Superior temporal gyrus (tissue), 1 donor: ENCODE data around the gene ACO2.

ENCODE experiments used
- DNase-seq: peaks from one replicate; pipeline ENCODE4 v3.0.0-alpha.2; 2016; ENCODE audit errors: extremely low spot score

ACO2 gene

DNA sequence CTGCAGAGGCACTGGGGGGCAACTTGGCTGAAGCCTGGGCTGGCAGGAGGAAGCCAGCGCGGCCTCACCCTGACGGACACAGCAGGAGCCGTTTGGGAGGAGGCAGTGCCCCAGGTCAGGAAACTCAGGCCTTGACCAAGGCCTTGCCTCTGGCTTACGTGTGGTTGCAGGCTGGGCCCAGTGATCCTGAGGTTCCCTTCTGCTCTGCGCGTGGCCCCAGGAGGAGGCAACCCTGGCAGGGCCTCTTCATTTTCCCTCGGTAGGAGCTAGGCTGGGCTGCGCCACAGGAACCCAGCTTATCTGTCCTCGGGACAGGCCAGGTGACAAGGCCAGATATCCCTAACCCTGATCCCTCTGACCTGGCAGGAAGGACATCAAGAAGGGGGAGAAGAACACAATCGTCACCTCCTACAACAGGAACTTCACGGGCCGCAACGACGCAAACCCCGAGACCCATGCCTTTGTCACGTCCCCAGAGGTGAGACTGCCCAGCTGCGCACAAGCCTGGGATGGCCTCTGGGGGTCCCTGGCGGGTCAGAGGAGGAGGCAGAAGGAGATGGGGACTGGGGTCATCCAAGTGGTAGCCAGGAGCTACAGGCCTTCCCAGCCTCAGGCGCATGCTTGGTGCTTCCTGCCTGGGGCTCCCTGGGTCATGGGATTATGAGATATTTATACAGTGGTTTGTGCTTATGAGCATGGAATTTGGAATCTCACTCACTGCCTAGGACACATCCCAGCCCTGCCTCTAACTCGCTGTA lies 54.7 kb downstream of the ACO2 start:
- no peak for DNase-seq

DNA sequence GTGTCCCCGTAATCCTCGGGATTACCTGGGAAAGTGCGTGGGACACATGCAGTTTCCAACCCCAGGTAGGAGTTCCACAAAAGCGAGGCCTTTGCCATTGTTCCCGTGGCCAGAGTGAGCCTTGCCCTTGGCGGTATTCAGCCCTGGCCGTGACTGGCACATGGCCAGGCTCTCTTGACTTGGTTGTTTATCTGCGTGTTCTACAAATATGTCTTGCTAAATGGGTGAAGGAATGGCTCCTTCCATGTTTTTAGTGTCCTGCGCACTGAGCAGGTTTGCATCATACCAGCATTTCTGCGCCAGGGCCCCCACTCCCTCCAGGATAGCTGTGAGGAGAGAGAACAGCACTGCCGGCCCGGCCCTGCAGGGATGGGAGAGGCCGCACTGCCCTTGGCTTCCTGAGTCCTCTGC lies 55.3 kb downstream of the ACO2 start:
- DNase-seq, result no peak

DNA sequence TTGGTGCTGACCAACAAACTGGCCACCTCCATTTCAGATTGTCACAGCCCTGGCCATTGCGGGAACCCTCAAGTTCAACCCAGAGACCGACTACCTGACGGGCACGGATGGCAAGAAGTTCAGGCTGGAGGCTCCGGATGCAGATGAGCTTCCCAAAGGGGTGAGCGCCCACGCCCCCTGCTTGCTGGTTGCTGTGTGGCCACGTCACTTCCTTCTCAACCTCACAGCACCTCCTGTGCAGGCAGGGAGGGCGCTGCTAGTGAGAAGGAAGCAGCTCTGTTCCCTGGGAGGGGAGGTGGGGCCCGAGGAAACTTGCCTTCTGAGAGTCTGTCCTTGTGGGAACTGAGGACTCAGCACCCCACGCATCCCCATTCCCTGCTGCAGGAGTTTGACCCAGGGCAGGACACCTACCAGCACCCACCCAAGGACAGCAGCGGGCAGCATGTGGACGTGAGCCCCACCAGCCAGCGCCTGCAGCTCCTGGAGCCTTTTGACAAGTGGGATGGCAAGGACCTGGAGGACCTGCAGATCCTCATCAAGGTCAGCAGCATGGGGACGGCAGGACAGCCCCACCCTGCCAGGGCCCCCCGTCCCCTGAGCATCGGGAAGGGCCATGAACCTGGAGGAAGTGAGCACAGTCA lies 56.0 kb downstream of the ACO2 start:
- no peak for DNase-seq

DNA sequence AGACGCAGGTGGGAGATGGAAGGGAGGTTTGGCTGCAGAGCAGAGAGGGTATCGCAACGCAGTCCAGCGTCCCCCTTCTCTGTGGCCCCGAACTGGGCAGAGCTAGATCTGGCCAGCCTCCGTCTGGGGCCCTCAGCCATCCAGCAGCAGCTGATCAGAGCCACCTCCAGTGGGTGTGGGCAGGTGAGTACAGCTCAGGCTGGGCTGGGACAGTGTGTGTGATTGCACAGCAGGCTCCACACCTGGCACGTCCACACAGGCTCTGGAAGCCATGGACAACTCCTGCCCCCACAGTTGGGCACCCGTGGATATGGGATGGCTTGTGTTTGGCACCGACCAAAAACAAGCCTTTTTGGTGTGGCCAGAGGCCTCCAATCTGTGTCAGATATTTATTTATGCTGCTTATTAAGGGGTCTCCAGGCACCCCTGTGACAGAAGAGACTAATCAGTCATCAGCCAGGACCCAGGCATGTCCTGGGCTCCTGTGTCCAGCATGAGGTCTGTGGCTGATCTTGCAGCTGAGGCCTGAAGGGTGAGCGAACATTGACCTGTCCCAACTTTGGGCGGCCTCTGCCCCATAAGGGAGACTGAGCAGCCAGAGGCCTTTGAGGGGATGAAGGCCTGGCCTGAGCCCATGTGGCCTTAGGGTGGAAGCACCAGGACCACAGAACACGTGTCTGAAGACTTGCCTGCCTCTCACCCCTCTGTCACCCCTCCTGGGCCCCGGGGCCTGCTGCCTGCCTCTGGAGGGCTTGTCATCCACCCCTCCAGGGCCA lies 56.7 kb downstream of the ACO2 start:
- no peak for DNase-seq

DNA sequence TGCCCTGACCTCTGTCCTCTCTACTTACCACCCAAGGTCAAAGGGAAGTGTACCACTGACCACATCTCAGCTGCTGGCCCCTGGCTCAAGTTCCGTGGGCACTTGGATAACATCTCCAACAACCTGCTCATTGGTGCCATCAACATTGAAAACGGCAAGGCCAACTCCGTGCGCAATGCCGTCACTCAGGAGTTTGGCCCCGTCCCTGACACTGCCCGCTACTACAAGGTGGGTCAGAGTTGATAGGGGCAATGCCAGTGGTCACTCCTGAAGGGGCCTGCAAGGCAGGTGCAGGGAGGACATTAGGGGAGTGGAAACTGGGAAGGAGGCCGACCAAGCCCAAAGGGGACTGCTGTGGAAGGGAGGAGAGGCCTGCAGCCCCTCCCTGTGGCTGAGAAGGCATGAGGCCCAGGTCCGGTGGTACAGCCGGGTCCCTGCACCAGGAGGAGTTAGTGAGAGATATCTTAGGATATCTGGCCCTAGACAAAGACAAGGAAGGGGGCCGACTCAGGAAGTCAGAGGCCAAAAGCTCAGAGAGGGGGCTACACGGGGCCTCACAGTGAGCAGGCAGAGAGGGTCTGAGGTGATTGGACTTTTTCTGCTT lies 57.4 kb downstream of the ACO2 start:
- no peak for DNase-seq

DNA sequence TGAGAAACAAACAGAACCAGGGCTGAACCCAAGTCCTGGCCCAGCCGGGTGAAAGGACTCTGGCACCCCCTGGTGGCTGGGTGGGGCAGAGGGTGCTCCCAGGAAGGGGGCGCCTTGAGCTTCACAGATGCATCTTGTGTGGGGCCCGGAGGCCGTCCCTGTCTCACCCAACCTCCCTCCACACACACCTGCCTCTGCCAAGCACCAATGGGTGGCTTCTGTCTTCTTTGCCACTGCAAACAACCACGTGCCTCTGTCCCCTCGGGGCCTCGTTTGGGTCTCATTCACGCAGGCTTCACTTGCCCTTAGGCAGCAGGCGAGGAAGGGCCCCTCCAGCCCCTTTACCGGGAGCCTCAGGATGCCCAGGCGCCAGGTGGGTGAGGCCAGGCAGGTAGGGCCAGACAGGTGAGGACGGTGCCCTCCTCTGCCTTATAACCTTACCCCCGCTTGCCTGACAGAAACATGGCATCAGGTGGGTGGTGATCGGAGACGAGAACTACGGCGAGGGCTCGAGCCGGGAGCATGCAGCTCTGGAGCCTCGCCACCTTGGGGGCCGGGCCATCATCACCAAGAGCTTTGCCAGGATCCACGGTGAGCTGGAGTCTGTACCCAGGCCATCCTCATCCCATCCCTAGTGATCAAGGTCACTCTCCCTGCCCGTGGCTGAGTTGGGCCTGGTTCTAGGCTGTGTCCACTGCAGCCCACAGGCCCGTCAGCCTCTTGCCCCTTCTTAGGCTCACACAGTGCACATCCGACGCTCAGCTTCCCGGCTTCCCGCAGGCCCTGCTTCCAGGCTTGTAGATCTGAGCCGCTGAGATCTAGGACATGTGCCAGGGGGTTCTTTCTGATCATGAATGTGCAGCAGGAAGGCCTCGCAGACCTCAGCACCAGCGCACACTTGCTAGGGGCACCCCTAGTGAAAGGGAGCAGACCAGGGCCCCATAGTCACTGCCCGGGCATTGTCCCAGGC lies 58.2 kb downstream of the ACO2 start:
- peak; percentile 67 for DNase-seq

DNA sequence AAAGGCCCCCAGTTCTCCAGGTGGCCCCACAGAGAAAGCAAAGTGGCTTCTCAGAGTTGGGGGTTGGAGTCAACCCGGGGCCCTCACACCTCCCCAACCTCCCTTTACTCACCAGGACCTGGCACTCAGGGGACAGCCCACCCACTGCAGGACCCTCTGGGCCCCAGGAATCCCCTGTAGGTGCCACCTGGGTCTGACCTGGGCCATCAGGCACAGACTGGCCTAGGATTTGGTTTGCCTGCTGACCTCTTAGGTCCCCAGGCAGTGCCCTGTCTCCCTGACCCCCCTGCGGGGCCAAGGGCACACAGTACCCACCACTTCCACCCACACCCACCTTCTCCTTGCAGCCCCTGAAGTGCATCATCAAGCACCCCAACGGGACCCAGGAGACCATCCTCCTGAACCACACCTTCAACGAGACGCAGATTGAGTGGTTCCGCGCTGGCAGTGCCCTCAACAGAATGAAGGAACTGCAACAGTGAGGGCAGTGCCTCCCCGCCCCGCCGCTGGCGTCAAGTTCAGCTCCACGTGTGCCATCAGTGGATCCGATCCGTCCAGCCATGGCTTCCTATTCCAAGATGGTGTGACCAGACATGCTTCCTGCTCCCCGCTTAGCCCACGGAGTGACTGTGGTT lies 59.3 kb downstream of the ACO2 start:
- DNase-seq, result no peak

DNA sequence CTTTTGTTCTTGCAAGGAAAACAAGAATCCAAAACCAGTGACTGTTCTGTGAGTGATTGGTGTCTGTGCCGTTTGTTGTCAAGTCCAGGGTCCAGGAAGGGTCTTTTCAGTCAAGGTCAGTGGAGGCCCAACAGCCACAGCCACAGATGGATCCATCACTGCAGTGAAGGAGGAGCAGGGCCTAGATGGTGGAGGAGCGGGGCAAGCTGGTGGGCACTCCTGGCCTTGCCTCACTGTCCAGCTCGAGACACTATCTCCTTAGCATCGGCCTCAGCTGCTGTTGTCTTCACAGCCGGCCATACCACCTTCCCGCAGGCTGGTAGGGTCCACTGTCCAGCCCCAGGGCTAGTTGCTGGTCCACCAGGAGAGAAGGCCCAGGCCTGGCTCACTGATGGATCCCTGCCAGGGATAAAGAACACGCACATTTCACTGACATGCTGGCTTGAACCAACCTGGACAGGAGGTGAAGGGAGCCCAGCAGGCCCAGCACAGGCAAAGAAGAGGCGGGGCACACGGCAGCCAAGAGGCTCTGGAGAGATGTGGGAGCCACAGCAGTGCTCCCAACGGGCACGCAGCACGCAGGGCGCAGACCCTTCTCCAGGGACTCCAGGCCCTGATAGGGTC lies 60.1 kb downstream of the ACO2 start:
- DNase-seq, result no peak

DNA sequence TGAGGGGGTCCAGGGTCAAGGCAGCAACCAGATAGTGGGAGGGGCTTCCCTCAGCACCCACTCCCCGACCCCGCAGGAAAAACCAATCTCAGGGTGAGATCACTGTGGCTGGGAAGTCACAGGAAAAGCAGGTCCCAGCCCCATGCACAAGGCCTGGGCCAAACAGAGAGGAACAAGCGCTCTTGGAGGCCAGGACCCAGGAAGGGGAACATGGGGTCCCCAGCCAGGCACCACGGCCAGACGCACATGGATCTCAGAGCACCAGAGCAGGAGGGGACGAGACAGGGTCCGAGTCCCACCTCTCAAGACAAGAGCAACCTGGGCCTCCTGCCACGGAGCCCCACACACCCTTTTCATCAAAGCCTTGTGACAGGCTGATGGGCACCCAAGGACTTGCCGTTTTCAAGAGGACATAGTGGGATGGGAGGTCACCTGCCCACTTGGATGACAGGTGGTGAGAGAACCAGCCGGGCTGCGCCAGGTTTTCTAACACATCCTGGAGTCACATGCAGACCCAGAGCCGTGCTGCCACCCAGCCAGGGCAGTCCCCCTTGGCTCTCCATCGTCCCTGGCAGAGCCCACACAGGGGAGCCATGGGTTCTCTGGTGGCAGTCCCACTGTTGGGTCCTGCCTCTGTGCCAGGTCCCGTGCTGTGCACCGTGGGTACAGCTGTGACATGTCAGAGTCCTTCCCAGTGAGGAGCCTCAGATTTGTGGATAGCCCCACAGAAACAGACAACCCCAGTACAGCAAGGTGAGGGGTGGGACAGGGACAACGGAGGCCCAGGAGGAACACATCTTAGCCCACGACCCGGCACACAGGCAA lies 62.2 kb downstream of the ACO2 start:
- DNase-seq, result no peak

DNA sequence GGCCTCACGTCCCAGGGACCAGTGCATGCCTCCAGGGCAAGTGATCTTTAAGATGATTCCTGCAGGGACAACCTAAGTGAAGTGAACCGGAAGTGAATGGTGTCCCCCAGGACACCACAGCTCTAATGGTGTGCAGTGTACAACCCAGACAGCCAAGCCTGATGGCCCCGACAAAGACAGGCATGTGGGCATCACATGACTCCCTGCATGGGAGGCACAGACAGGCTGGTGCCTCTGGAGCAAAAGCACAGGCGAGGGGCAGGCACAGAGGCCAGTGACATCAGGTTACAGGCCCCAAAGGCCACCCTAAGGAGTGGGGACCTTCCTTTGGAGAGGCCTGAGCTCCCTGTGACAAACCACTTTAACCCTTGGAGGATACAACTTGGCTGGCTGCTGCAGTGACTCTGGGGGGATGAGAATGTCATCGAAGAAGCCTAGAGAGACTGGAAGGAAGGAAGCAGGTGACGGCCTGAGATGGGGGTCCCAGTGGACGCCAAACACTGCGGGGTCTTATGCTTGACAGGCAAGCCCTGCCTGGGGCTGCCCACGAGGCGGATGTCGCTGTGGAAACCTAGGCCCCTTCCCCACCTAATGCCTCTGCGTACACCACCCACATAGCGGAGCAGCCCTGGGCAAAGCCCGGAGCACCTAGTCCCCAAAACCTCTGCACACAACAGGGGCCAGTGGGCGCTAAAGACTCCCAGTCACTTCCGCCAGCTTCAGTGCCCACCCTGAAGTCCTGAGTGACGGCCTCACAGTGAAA lies 63.0 kb downstream of the ACO2 start:
- no peak for DNase-seq

DNA sequence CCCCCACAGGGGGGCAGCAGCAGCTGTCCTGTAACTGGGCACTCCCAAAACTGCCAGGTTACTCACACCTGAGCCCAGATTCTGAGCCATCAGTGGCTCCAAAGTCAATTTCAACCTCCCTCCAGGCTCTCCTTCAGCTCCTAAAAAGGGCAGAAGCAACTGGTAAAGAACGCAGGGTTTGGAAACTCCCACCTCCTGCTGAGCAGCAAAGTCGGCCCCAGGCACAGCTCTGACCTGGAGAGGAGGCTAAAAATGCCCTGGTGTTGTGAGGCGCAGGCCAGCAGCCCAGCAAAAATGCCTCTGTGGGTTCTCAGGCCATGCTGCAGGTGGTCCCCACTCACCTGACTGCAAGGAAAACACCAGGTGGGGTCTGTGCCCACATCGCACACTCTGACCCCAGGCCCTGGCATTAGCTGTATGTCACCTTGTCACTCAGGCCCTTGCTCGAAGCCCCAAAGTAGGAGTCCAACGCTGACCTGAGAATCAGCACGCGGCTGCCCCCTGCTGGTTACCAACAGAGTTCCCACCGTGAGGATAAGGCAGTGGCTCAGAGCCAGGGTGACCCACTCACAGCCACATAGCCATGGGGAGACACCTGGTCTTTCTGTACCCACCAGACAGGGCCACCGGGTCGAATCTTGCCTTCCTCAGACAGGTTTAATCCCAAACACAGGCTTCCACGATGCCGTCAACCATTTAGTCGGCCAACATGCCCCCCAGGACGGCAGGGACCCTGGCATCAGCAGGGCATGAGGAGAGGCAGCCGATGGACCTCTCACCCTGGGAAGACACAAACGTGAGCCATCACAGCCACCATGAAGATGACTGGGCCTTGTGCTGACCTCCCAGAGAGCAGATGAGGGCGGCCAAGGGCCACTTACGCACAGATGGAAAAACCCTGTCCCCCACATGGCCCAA lies 64.2 kb downstream of the ACO2 start:
- peak; percentile 82 for DNase-seq

DNA sequence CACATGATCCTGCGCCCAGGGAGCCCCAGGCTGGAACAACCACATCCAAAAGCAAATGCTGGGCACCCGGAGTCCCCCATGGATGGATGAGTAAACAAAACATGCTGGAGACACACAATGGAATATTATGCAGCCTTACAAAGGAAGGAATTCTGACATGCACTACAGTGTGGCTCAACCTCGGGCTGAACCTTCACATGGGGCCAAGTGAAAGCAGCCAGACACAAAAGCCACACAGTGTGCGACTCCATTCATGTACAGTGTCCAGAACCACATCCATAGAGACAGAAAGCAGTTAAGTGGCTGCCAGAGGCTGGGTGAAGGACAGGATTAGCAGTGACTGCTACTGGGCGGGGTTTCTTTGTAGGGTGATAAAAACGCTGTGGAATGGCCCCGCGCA lies 65.3 kb downstream of the ACO2 start:
- no peak for DNase-seq

DNA sequence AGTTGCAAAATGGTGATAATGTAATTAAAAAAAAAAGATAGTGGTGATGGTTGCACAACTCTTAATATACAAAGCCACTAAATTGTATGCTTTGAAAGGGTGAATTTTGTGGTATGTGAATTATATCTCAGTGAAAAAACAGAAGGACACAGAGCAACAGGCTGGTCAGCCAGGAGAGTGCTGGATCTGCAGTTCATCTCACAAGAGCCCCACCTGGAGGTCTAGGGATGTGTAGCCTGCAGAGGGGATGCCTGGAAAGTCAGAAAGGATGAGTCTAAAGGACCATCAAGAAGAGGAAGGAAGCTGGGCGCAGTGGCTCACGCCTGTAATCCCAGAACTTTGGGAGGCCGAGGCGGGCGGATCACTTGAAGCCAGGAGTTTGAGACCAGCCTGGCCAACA lies 66.3 kb downstream of the ACO2 start:
- DNase-seq, result no peak

DNA sequence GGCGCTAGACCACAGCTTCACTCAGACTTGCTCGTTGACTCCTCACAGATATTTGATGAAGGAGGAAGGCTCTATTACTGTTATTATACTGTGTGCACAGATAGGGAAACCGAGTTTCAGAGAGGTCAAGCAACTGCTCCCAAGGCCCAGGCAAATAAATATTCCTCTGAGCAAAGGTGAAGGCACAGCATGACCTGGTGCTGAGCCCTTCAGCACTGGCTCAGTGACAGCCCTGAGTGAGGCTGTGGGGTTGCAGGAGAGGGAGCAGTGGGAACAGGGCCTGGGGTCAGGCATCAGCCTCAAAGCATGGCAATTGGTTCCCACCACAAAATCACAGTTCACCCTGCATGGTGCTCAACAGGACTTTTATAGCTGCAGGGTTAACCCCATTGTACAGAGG lies 68.3 kb downstream of the ACO2 start:
- DNase-seq, result no peak

DNA sequence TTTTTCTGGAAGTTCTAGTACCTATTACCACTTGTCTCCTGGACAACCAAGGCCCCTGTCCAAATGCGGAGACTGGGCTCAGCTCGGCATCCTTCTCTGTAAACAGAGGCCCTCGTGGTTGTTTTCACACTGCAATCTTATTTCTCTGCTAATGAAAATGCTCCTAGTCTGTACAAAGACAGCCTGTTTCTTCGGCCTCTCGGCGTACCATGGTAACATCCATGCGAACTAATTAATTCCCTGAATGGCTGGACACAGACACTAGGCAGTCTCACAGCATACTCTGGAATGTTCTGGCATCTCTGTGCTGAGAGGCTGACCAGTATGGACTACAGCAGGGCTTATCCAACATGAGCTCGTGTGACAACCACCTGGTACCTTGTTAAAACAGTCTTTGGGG lies 69.7 kb downstream of the ACO2 start:
- peak; percentile 77 for DNase-seq

DNA sequence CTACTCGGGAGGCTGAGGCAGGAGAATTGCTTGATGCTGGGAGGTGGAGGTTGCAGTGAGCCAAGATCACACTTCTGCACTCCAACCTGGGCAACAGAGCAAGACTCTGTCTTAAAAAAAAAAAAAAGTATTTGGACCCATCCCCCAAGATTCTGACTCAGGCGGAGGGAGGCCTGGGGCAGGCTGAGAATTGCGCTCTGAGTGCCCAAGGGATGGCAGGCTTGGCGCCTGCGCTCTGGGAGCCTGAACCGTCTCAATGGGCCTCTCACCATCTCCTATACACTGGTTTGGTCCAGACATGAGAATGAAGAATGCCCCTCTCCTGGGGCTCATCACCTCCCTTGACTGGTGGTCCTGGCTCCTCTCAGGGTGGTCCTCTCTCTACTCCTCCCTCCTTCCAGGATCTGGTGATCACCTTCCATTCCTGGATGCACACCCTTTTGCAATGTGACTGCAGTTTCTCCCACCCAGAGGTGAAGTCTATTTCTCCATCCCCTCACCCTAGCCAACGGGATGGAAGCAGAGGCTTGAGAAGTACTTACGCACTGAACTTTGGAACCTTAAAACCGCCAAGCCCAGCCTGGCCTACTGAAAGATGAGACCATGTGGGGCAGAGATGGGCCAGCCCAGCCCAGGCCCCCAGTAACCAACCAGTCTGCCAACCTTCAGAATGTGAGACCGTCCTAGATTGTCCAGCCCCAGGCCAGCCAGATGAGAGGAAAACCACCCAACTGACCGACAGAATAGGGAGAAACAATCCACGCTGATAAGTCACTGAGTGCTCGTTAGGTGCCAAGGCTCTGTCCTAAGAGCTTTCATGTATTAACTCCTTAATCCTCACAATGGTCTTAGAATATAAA lies 70.5 kb downstream of the ACO2 start:
- DNase-seq, result no peak

DNA sequence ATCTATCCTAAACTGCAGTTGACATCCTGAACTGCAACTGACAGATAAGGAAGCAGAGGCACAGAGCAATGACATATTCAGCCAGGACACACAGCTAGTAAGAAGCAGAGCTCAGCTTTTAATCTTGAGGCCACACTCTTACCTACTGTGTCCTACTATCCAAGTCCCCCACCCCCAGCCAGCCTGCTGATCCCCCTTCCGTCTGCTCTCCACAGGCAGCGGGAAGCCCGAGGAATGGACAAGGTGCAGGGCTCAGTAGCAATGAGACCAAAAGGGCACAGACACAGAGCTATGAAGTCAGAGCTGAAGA lies 71.0 kb downstream of the ACO2 start:
- no peak for DNase-seq
